RPMI8226 (cell line): ENCODE data around the gene ATP2B2.

Experiments used
- DNase-seq: peaks from one replicate; pipeline ENCODE4 v3.0.0-alpha.2; 2015

The ATP2B2 gene

GRCh38 chr3:10379161-10379560, 126.2 kb downstream of the ATP2B2 start:
- DNase-seq: no peak

- DNase-seq: no peak
These were observed 126.6 kb downstream of the ATP2B2 start for GRCh38 chr3:10378742-10379141.

- no peak for DNase-seq
These were observed 127.1 kb downstream of the ATP2B2 start for GRCh38 chr3:10378246-10378645.

- no peak for DNase-seq
These were observed 128.1 kb downstream of the ATP2B2 start for GRCh38 chr3:10377148-10377725.

- peak; percentile 88 for DNase-seq
These were observed 129.0 kb downstream of the ATP2B2 start for GRCh38 chr3:10376353-10376752.

- DNase-seq: no peak
These were observed 129.9 kb downstream of the ATP2B2 start for GRCh38 chr3:10375296-10376053.

GRCh38 chr3:10374311-10374710, 131.1 kb downstream of the ATP2B2 start:
- DNase-seq: no peak

- DNase-seq: no peak
These were observed 131.6 kb downstream of the ATP2B2 start for GRCh38 chr3:10373686-10374261.

GRCh38 chr3:10371789-10372188, 133.6 kb downstream of the ATP2B2 start:
- DNase-seq: no peak

- DNase-seq: peak; percentile 65
These were observed 134.2 kb downstream of the ATP2B2 start for GRCh38 chr3:10371167-10371566.

GRCh38 chr3:10370429-10370828, 135.0 kb downstream of the ATP2B2 start:
- peak; percentile 90 for DNase-seq

- no peak for DNase-seq
These were observed 136.9 kb downstream of the ATP2B2 start for GRCh38 chr3:10368512-10368911.

- DNase-seq: no peak
These were observed 137.9 kb downstream of the ATP2B2 start for GRCh38 chr3:10367506-10367905.

GRCh38 chr3:10366651-10367101, 138.7 kb downstream of the ATP2B2 start:
- DNase-seq: no peak

- no peak for DNase-seq
These were observed 139.6 kb downstream of the ATP2B2 start for GRCh38 chr3:10365791-10366190.

- no peak for DNase-seq
These were observed 140.1 kb downstream of the ATP2B2 start for GRCh38 chr3:10365316-10365715.

- no peak for DNase-seq
These were observed 140.6 kb downstream of the ATP2B2 start for GRCh38 chr3:10364806-10365205.

GRCh38 chr3:10363935-10364334, 141.5 kb downstream of the ATP2B2 start:
- no peak for DNase-seq

- DNase-seq: peak; percentile 95
These were observed 144.0 kb downstream of the ATP2B2 start for GRCh38 chr3:10361375-10361774.

- no peak for DNase-seq
These were observed 144.9 kb downstream of the ATP2B2 start for GRCh38 chr3:10360478-10360877.

- no peak for DNase-seq
These were observed 145.6 kb downstream of the ATP2B2 start for GRCh38 chr3:10359761-10360161.

GRCh38 chr3:10358309-10358980, 146.9 kb downstream of the ATP2B2 start:
- DNase-seq: no peak

- DNase-seq: no peak
These were observed 147.6 kb downstream of the ATP2B2 start for GRCh38 chr3:10357592-10358308.
